AG09309 (cell line): ENCODE measurements around the gene ACACA.

Experiments
- DNase-seq: peaks from one replicate; pipeline ENCODE4 v3.0.0-alpha.2; 2010; ENCODE audit warnings: low read depth
- H3K4me3 ChIP-seq: 2 replicates; pipeline ENCODE4 v1.5.1; 2011; ENCODE audit warnings: mild to moderate bottlenecking, low read depth, low read length, moderate library complexity; ENCODE audit not compliant: control insufficient read depth
- TF ChIP-seq, protein P1 (sequence below): IDR thresholded peaks from 2 replicates; pipeline ENCODE4 v1.5.1; 2011; ENCODE audit warnings: mild to moderate bottlenecking, low read depth, low read length, inconsistent platforms; ENCODE audit not compliant: insufficient read depth, control insufficient read depth; ENCODE audit errors: missing control alignments

Gene ACACA

DNA sequence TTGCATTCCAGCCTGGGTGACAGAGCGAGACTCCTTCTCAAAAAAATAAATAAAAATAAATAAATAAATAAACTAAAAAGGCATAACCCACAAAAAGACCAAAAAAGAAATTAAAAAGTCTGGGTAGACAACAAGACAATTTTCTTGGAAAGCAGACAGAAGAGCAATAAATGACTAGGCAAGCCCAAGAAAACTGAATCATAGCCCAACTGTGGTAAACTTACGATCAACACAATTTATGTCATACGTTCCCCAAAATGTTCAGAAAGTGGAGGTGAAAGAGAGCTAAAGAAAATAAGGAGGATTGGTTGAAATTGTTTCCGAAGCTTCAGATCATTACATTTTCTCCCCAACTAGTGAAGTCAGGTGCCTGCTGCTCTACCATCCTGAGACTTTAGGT lies 62.1 kb downstream of the ACACA start:
- H3K4me3 ChIP-seq = no peak overlapping the region
- TF ChIP-seq, protein P1, sequence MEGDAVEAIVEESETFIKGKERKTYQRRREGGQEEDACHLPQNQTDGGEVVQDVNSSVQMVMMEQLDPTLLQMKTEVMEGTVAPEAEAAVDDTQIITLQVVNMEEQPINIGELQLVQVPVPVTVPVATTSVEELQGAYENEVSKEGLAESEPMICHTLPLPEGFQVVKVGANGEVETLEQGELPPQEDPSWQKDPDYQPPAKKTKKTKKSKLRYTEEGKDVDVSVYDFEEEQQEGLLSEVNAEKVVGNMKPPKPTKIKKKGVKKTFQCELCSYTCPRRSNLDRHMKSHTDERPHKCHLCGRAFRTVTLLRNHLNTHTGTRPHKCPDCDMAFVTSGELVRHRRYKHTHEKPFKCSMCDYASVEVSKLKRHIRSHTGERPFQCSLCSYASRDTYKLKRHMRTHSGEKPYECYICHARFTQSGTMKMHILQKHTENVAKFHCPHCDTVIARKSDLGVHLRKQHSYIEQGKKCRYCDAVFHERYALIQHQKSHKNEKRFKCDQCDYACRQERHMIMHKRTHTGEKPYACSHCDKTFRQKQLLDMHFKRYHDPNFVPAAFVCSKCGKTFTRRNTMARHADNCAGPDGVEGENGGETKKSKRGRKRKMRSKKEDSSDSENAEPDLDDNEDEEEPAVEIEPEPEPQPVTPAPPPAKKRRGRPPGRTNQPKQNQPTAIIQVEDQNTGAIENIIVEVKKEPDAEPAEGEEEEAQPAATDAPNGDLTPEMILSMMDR = no peak
- no peak for DNase-seq

DNA sequence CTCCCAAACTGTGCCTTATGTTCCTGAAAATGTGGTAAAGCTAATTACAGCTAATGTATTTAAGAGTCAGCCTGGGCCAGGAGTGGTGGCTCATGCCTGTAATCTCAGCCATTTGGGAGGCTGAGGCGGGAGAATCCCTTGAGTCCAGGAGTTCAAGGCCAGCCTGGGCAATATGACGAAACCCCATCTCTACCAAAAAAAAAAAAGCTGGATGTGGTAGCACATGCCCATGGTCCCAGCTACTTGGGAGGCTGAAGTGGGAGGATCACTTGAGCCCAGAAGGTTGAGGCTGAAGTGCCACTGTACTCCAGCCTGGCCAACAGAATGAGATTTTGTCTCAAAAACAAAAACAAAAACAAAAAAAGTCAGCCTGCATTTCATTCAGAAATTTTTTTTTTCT lies 64.0 kb downstream of the ACACA start:
- DNase-seq = no peak
- no peak overlapping the region for H3K4me3 ChIP-seq

DNA sequence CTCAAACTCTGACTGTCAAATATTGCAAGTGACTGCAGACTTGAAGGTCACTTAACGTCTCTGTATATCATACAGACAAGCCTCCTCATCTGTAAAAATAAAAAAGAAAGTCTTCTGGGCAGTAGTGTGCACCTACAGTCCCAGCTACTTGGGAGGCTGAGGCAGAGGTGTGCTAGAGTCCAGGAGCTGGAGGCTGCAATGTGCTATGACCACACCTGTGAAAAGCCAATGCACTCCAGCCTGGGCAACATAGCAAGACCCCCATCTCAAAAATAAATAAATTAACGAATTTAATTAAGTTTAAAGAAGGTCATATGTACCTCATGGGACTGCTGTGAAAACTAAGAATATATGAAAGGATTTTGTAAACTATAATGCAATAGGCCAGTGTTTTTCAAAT lies 65.8 kb downstream of the ACACA start:
- no peak overlapping the region for H3K4me3 ChIP-seq
- no peak for DNase-seq
- TF ChIP-seq, protein P1 = no peak

More for the DNA sequence above, 64.0 kb downstream of the ACACA start:
- TF ChIP-seq, protein P1 = no peak

DNA sequence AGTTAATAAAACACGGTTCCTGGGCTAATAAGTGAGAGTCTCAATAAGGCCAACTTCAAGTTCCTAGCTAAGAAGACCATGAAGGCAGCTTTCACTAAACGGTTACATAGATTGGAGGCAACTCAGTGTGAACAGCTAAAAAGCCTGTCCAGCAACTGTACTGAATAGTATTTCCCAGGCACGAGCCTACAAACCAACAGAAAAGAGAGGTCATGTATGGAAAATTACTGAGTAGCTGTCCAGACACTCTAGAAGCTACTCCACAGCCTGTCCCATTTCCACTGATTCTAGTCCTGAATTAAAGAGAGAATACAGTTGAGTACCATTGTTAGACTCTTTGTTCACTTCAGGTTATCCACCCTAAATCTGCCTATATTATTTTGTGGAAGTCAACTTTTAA lies 67.3 kb downstream of the ACACA start:
- TF ChIP-seq, protein P1 = no peak
- no peak overlapping the region for H3K4me3 ChIP-seq
- no peak for DNase-seq

DNA sequence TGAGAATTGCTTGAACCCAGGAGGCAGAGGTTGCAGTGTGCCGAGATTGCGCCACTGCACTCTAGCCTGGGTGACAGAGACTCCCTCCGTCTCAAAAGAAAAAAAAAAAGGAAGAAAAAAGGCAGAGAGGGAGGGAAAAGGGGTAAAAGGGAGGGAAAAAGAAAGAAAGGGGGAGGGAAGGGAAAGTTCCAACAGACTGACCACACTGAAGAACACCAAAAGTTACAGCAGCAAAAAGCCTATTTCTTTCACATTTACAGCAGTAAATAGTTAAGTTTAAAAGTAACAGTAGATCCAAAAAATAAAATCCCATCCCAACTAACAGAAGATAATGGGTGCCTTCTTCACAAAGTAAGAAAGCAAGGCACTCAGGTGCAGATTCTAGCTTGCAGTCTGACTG lies 67.8 kb downstream of the ACACA start:
- H3K4me3 ChIP-seq = no peak overlapping the region
- TF ChIP-seq, protein P1 = no peak
- DNase-seq = no peak

GRCh38 chr17:37327341-37328090 lies 79.1 kb downstream of the ACACA start:
- peak; percentile 95 for DNase-seq
- H3K4me3 ChIP-seq = no peak overlapping the region
- TF ChIP-seq, protein P1 = no peak

- H3K4me3 ChIP-seq = no peak overlapping the region
- no peak for DNase-seq
- TF ChIP-seq, protein P1 = no peak
Observed at GRCh38 chr17:37322826-37323561, 83.6 kb downstream of the ACACA start.
